Measurements from ENCODE around the gene AKAP13.

The AKAP13 gene

DNA sequence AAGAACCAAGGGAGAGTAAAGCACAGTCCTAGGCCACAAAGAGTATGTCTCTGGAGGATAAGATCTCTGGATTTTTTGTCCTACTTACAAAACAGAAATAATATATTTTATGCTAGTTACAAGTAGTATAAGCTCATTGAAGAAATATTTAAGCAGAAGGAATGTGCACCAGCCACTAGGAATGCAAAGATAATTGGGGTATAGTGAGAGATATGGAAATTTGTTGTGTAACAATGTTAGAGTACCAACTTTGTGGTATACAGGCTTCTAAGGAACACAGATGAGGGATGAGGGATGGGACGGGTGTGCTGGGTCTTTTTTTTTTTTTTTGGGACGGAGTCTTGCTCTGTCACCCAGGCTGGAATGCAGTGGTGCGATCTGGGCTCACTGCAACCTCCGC, 26.5 kb downstream of the AKAP13 start:
- in situ Hi-C loops (cut with HindIII; ENCODE audit: low sequenced_read_pairs), result no loop called here
- no peak overlapping the region for H3K4me3 ChIP-seq (ENCODE audit: low read depth, low read length)
- peak; percentile 66 for DNase-seq (ENCODE audit: low read depth)
- TF ChIP-seq, protein P1, sequence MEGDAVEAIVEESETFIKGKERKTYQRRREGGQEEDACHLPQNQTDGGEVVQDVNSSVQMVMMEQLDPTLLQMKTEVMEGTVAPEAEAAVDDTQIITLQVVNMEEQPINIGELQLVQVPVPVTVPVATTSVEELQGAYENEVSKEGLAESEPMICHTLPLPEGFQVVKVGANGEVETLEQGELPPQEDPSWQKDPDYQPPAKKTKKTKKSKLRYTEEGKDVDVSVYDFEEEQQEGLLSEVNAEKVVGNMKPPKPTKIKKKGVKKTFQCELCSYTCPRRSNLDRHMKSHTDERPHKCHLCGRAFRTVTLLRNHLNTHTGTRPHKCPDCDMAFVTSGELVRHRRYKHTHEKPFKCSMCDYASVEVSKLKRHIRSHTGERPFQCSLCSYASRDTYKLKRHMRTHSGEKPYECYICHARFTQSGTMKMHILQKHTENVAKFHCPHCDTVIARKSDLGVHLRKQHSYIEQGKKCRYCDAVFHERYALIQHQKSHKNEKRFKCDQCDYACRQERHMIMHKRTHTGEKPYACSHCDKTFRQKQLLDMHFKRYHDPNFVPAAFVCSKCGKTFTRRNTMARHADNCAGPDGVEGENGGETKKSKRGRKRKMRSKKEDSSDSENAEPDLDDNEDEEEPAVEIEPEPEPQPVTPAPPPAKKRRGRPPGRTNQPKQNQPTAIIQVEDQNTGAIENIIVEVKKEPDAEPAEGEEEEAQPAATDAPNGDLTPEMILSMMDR (IDR thresholded peaks at IDR 0.05; ENCODE audit: low read depth, low read length, missing control alignments), result no peak

DNA sequence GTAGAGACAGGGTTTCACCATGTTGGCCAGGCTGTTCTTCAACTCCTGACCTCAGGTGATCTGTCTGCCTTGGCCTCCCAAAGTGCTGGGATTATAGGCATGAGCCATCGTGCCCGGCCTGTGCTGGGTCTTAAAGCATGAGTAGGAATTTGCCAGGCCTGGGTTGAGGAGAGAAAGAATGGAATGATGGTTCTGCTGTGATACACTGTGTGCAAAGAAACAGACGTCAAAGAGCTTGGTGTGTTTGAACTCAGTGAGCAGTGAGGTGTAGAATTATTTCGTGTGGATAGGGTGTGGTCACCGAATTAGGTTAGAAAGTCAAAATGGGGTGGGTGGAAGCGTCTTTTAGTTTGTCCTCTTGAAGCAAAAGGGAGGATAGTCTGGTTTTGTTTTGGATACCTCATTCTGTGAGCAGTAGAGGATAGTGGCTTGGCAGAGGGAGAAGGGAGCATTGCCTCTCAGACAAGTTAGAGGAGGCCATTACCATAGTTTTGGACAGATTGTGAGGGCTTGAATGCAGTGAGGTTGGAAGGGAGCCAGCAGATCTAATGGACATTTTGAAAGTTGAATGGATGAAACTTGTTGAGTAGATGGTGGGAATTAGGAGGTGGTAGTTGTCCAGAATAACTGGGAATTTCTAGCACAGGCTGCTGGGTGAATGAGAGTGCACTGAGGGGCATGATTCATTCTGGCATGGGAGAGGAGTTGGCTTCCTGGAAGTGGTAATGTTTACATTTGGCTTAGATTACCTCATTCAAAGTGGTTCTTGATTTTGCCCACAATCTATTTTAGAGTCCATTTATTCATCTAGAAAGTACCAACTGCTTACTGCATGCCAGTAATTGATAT, 27.2 kb downstream of the AKAP13 start:
- H3K4me3 ChIP-seq (ENCODE audit: low read depth, low read length), result no peak overlapping the region
- TF ChIP-seq, protein P1 (IDR thresholded peaks at IDR 0.05; ENCODE audit: low read depth, low read length, missing control alignments), result no peak
- in situ Hi-C loops (cut with HindIII; ENCODE audit: low sequenced_read_pairs), result no loop called here
- DNase-seq (ENCODE audit: low read depth), result peak; percentile 68

DNA sequence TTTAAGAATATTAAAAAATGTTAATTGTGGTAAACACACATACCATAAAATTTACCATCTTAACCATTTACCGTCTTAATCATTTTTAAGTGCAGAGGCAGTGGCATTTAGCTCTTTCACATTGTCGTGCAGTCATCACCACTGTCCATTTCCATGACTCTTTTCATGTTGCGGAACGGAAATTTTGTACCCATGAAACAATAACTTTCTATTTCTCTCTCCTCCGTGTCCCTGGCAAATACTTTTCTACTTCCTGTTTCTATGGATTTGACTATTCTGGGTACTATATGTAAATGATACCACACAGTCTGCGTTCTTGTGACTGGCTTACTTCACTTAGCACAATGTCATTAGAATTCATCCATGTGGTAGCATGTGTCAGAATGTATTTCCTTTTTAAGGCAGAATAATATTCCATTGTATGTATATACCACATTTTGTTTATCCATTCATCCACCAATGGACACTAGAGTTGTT, 27.9 kb downstream of the AKAP13 start:
- no peak for DNase-seq (ENCODE audit: low read depth)
- no peak overlapping the region for H3K4me3 ChIP-seq (ENCODE audit: low read depth, low read length)
- in situ Hi-C loops (cut with HindIII; ENCODE audit: low sequenced_read_pairs), result no loop called here
- TF ChIP-seq, protein P1 (IDR thresholded peaks at IDR 0.05; ENCODE audit: low read depth, low read length, missing control alignments), result no peak

DNA sequence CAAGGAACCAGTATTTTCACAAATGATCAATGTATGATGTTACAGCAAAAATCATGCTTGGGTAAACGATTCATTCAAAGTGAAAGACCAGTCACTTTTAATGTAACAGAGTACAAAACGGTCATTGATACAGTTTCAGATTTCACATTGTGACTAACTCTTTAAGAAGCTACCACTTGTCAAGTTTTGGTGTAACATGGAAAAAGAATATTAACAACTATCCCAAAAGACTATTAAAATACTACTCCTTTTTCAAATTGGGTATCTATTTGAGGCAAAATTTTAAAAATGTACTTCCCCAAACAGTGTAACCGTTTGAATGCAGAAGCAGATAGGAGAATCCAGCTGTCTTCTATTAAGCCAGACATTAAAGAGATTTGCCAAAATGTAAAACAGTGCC, 31.7 kb downstream of the AKAP13 start:
- no peak for DNase-seq (ENCODE audit: low read depth)
- no peak overlapping the region for H3K4me3 ChIP-seq (ENCODE audit: low read depth, low read length)
- in situ Hi-C loops (cut with HindIII; ENCODE audit: low sequenced_read_pairs), result loop anchor here (5.0 kb wide), 1 partner anchor 75 kb away; no protein-coding TSS in a partner anchor
- TF ChIP-seq, protein P1 (IDR thresholded peaks at IDR 0.05; ENCODE audit: low read depth, low read length, missing control alignments), result no peak

DNA sequence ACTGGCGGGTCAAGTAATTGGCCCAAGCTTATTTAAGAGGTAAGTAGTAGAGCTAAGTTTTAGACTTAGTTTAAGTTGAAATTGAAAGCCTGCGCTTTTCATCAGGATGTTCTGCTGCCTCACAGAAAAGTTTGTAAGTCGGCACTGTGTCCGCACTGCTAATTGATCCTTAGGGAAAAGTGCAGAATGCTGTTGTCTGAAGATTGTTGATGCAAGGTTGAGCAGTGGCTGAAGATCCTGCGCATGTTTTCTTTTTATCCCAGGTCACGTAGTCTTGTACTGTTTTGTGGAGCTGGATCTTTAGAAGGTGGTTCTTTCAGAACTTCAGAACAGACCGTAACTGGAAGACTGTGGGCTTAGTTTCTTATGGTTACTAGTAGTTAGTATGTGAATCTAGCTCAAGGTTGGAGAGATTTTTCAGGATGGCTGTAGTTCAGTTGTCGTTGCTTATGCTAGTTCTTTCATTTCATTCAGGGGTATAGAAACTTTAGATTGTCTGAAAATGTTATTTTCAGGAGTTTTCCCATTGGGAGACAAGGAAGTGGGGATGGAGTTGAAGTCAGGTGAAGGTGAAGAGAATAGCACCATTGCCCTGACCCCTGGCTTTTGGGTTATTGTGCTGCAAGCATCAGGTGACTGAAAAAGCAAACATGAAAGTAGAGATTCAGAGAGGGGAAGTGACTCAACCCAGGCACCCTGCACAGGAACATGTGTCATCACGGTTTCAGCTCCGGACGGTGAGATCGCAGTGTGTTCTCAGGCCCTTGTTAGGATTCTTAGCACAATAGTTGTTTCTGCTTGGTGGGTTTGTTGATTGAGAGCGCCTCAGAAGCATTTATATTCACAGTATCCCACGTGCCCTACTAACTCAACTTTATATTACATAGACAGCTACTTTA, 32.8 kb downstream of the AKAP13 start:
- H3K4me3 ChIP-seq (ENCODE audit: low read depth, low read length), result no peak overlapping the region
- TF ChIP-seq, protein P1 (IDR thresholded peaks at IDR 0.05; ENCODE audit: low read depth, low read length, missing control alignments), result no peak
- in situ Hi-C loops (cut with HindIII; ENCODE audit: low sequenced_read_pairs), result loop anchor here (5.0 kb wide), 1 partner anchor 76 kb away; no protein-coding TSS in a partner anchor
- peak; percentile 69 for DNase-seq (ENCODE audit: low read depth)

DNA sequence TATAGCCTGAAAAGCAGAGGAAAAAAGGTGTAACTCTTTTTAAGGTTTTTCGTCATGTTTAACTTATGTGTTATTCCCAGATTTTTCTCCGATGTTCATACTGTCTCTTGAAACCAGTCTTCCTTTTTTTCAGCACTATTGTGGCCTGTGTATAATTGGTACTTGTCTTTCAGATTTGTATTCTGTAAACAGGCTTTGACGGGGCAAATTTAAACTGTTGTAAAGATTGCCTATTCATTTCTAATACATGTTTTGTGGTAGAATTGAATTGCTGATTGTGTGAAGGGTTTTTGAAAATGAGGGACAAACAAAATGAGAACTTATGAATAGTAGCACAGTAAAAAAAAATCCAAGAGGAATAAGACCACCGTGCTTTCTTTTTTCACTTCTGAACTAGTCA, 33.6 kb downstream of the AKAP13 start:
- in situ Hi-C loops (cut with HindIII; ENCODE audit: low sequenced_read_pairs), result loop anchor here (5.0 kb wide), 1 partner anchor 77 kb away; no protein-coding TSS in a partner anchor
- DNase-seq (ENCODE audit: low read depth), result no peak
- H3K4me3 ChIP-seq (ENCODE audit: low read depth, low read length), result no peak overlapping the region
- TF ChIP-seq, protein P1 (IDR thresholded peaks at IDR 0.05; ENCODE audit: low read depth, low read length, missing control alignments), result no peak
